ENCODE results near the gene SENP8.

- peak in 1 of 6 experiments; percentile 8 for TF ChIP-seq CTCF (IDR thresholded peaks at IDR 0.05)
- TF ChIP-seq POLR2A (IDR thresholded peaks at IDR 0.05), result peak in 1 of 2 donors; percentile 79
Observed at GRCh38 chr15:72118017-72118978, at the start of gene SENP8, which contains the start of gene MYO9A.
